GM23338 (cell line): ENCODE data around the gene SLC6A19. TPM values are rescaled to one million over a fixed set of nuclear protein-coding genes. Genes with fewer than 3 reads are reported as not detected.

Experiments
- ATAC-seq: fragments of 200-7000 bp; cut with Tn5 transposase; 3 replicates; pipeline ENCODE4 v1.9.1; 2020
- DNase-seq: peaks from one replicate; pipeline ENCODE4 v3.0.0-alpha.2; 2015; ENCODE audit warnings: low spot score
- H2AFZ ChIP-seq: fragments of 200-600 bp; sonication (generic); 2 replicates; pipeline ENCODE4 v1.8.0; 2016; ENCODE audit warnings: antibody characterized with exemption, mild to moderate bottlenecking, moderate library complexity
- H3F3A ChIP-seq: fragments of 200-600 bp; sonication (generic); replicated peaks from 2 replicates; pipeline ENCODE4 v1.8.0; 2017; ENCODE audit warnings: antibody characterized with exemption, mixed run types, low read depth
- H3K27ac ChIP-seq: fragments of 200-600 bp; sonication (generic); 2 replicates; pipeline ENCODE4 v1.6.1; 2016; ENCODE audit warnings: low read depth
- H3K27me3 ChIP-seq: fragments of 200-600 bp; sonication (generic); 2 replicates; pipeline ENCODE4 v1.8.0; 2016; ENCODE audit warnings: mild to moderate bottlenecking, mixed run types, moderate library complexity; ENCODE audit not compliant: insufficient read depth
- H3K36me3 ChIP-seq: fragments of 200-600 bp; sonication (generic); 2 replicates; pipeline ENCODE4 v1.8.0; 2016; ENCODE audit warnings: mild to moderate bottlenecking; ENCODE audit not compliant: insufficient read depth
- H3K4me1 ChIP-seq: fragments of 200-600 bp; sonication (generic); 2 replicates; pipeline ENCODE4 v1.8.0; 2016; ENCODE audit warnings: mild to moderate bottlenecking, moderate library complexity; ENCODE audit not compliant: insufficient read depth
- H3K4me2 ChIP-seq: fragments of 200-600 bp; sonication (generic); 2 replicates; pipeline ENCODE4 v1.7.1; 2017; ENCODE audit warnings: mixed run types
- H3K4me3 ChIP-seq: fragments of 200-600 bp; sonication (generic); 2 replicates; pipeline ENCODE4 v1.6.1; 2016; ENCODE audit warnings: mixed run types
- H3K79me2 ChIP-seq: fragments of 200-600 bp; sonication (generic); replicated peaks from 2 replicates; pipeline ENCODE4 v1.8.0; 2017; ENCODE audit warnings: mild to moderate bottlenecking; ENCODE audit not compliant: insufficient read depth
- H3K9me2 ChIP-seq: fragments of 200-600 bp; sonication (generic); 2 replicates; pipeline ENCODE4 v1.8.0; 2017; ENCODE audit not compliant: insufficient read depth
- H4K20me1 ChIP-seq: fragments of 200-600 bp; sonication (generic); replicated peaks from 2 replicates; pipeline ENCODE4 v1.8.0; 2017; ENCODE audit warnings: mild to moderate bottlenecking; ENCODE audit not compliant: insufficient read depth
- H3K27ac Mint-ChIP-seq: 2 replicates; pipeline ENCODE4 v1.8.0; 2020; ENCODE audit warnings: inconsistent platforms, mild to moderate bottlenecking, moderate library complexity, mixed read lengths
- H3K27me3 Mint-ChIP-seq: 3 replicates; pipeline ENCODE4 v1.8.0; 2022; ENCODE audit warnings: low read depth, mild to moderate bottlenecking, moderate library complexity, mixed read lengths, inconsistent platforms; ENCODE audit not compliant: insufficient read depth, poor library complexity
- H3K36me3 Mint-ChIP-seq: 3 replicates; pipeline ENCODE4 v1.8.0; 2021; ENCODE audit warnings: low read depth, mild to moderate bottlenecking, inconsistent platforms, moderate library complexity, mixed read lengths
- H3K4me1 Mint-ChIP-seq: 3 replicates; pipeline ENCODE4 v1.8.0; 2020; ENCODE audit warnings: mild to moderate bottlenecking, inconsistent platforms, mixed read lengths
- H3K4me3 Mint-ChIP-seq: 3 replicates; pipeline ENCODE4 v1.8.0; 2021; ENCODE audit warnings: moderate library complexity, mild to moderate bottlenecking, inconsistent platforms, mixed read lengths
- H3K9me3 Mint-ChIP-seq: 3 replicates; pipeline ENCODE4 v1.8.0; 2020; ENCODE audit warnings: moderate library complexity, mild to moderate bottlenecking, inconsistent platforms, mixed read lengths
- CREB1 ChIP-seq: fragments of 250-450 bp; sonication (Bioruptor Pico); IDR thresholded peaks from 2 replicates; pipeline ENCODE4 v1.5.0; 2020; ENCODE audit warnings: low read depth, mild to moderate bottlenecking, moderate library complexity
- CTCF ChIP-seq, 2 experiments: fragments of 200-600 bp in 1 of 2; sonication (generic) in 1 of 2; conservative IDR thresholded peaks; 2 replicates each; pipeline versions ENCODE4 v1.5.1 to v1.6.1; 2016 to 2017; ENCODE audit warnings: antibody characterized with exemption in 2 of 2, low read depth in 2 of 2, mild to moderate bottlenecking in 2 of 2, moderate library complexity in 1 of 2
- ETS1 ChIP-seq: IDR thresholded peaks from 2 replicates; pipeline ENCODE4 v1.6.1; 2016; ENCODE audit warnings: antibody characterized with exemption
- EZH2 ChIP-seq: fragments of 200-600 bp; sonication (generic); IDR thresholded peaks from one replicate; pipeline ENCODE4 v1.8.0; 2017; ENCODE audit warnings: antibody characterized with exemption, mild to moderate bottlenecking, low read depth; ENCODE audit not compliant: unreplicated experiment
- EZH2phosphoT487 ChIP-seq: fragments of 200-600 bp; sonication (generic); IDR thresholded peaks from one replicate; pipeline ENCODE4 v1.8.1; 2018; ENCODE audit warnings: antibody characterized with exemption; ENCODE audit not compliant: unreplicated experiment
- JUNB ChIP-seq: IDR thresholded peaks from one replicate; pipeline ENCODE4 v1.6.1; 2016; ENCODE audit warnings: antibody characterized with exemption; ENCODE audit not compliant: unreplicated experiment
- NANOG ChIP-seq: IDR thresholded peaks from 2 replicates; pipeline ENCODE4 v1.6.1; 2016; ENCODE audit warnings: antibody characterized with exemption, borderline replicate concordance
- POLR2AphosphoS5 ChIP-seq: IDR thresholded peaks from 2 replicates; pipeline ENCODE4 v1.6.1; 2016; ENCODE audit warnings: antibody characterized with exemption, low read depth
- REST ChIP-seq: IDR thresholded peaks from one replicate; pipeline ENCODE4 v1.6.1; 2018; ENCODE audit warnings: antibody characterized with exemption; ENCODE audit not compliant: unreplicated experiment
- STAT1 ChIP-seq: IDR thresholded peaks from one replicate; pipeline ENCODE4 v1.6.1; 2016; ENCODE audit warnings: antibody characterized with exemption; ENCODE audit not compliant: unreplicated experiment
- ZNF114 ChIP-seq: fragments of 250-450 bp; sonication (Bioruptor Pico); IDR thresholded peaks from 2 replicates; pipeline ENCODE4 v1.5.0; 2020; ENCODE audit warnings: mild to moderate bottlenecking, moderate library complexity
- ZNF331 ChIP-seq: fragments of 250-450 bp; sonication (Bioruptor Pico); IDR thresholded peaks from 2 replicates; pipeline ENCODE4 v1.5.0; 2020; ENCODE audit warnings: low read depth, mild to moderate bottlenecking, moderate library complexity
- polyA plus RNA-seq: library from polyadenylated mRNA; unstranded; fragments of >200 nt; fragmentation: Nextera tagmentation; extraction: Ambion mirVana; gene quantifications from 2 replicates; pipeline ENCODE4 v1.2.1, GENCODE V29; 2016
- total RNA-seq: library from RNA; depleted of rRNA; stranded (reverse); fragments of >200 nt; shearing (Covaris generic); gene quantifications from 2 replicates; pipeline ENCODE4 v1.2.3, GENCODE V29; 2014

Gene SLC6A19
- total and polyA plus RNA-seq, 2 experiments from 2014 or later = not detected

GRCh38 chr5:1183424-1184162 is 17.8 kb upstream of the SLC6A19 start (continued):
- TF ChIP-seq ZNF331 (CRISPR knock-in tag) = no peak
- no peak for TF ChIP-seq ETS1

GRCh38 chr5:1184163-1184470 is 17.3 kb upstream of the SLC6A19 start:
- H3K27ac ChIP-seq = no peak overlapping the region
- DNase-seq = no peak
- H3K4me1 ChIP-seq = no peaks in the 10 kb centered on the region
- no peaks in the 10 kb centered on the region for H3K79me2 ChIP-seq
- peaks cover 5% of the 10 kb centered on the region for H3K27me3 Mint-ChIP-seq
- no peak overlapping the region for H3K4me3 ChIP-seq
- no peak overlapping the region for H2AFZ ChIP-seq
- H3K36me3 Mint-ChIP-seq = no peaks in the 10 kb centered on the region
- H3K27me3 ChIP-seq = no peaks in the 10 kb centered on the region
- no peak overlapping the region for H3K27ac Mint-ChIP-seq
- no peaks in the 10 kb centered on the region for H3K4me1 Mint-ChIP-seq
- H3K4me3 Mint-ChIP-seq = no peak overlapping the region
- H3K9me2 ChIP-seq = no peaks in the 10 kb centered on the region
- no peak for ATAC-seq
- H3F3A ChIP-seq = peaks cover 5% of the 10 kb centered on the region; the same call in 1 of the 2 replicates
- H4K20me1 ChIP-seq = no peaks in the 10 kb centered on the region
- H3K9me3 Mint-ChIP-seq = no peaks in the 10 kb centered on the region
- H3K4me2 ChIP-seq = no peak overlapping the region
- no peaks in the 10 kb centered on the region for H3K36me3 ChIP-seq
- no peak for TF ChIP-seq ZNF331 (CRISPR knock-in tag)
- TF ChIP-seq NANOG = no peak
- TF ChIP-seq ZNF114 = no peak
- TF ChIP-seq POLR2AphosphoS5 = no peak
- TF ChIP-seq JUNB = no peak
- TF ChIP-seq REST = no peak
- TF ChIP-seq CTCF (conservative IDR thresholded peaks at IDR 0.05; ENCODE audit: low read depth in 2 of 2) = no peak
- no peak for TF ChIP-seq STAT1
- TF ChIP-seq EZH2 = no peak
- no peak for TF ChIP-seq ETS1
- no peak for TF ChIP-seq EZH2phosphoT487
- TF ChIP-seq CREB1 (CRISPR knock-in tag) = no peak
